ENCODE results near the gene UNC93B1. TPM values are rescaled to one million over a fixed set of nuclear protein-coding genes. Genes with fewer than 3 reads are reported as not detected.
"Not testable (repeated sequence)": the region's sequence is repeated elsewhere in the genome, so short reads cannot be mapped to it uniquely, and the experiment has no call there.

UNC93B1 gene
- total RNA-seq, 2 experiments from 2014 or later, result 21.3 to 22.0 TPM

GRCh38 chr11:67954251-67954650, 49.6 kb downstream of the UNC93B1 start:
- H3K36me3 ChIP-seq (ENCODE audit: insufficient read depth, low read length); H3K27ac Mint-ChIP-seq; ATAC-seq (ENCODE audit: poor library complexity); POLR2A ChIA-PET; H3K4me3 ChIP-seq (ENCODE audit: low read length); H3K27ac ChIP-seq (ENCODE audit: low read depth in 1 of 2, low read length in 2 of 2); H3K36me3 Mint-ChIP-seq (ENCODE audit: low read depth); H3K4me1 Mint-ChIP-seq (ENCODE audit: low read depth); CTCF ChIA-PET; H3K9me3 ChIP-seq (ENCODE audit: control insufficient read depth in 1 of 2, insufficient read depth in 1 of 2, low read length in 2 of 2); H3K9me3 Mint-ChIP-seq; DNase-seq; H3K27me3 ChIP-seq (ENCODE audit: control insufficient read depth in 1 of 2, insufficient read depth in 2 of 2, low read length in 2 of 2): not testable (repeated sequence)
- intact Hi-C loops (cut with DNase I, micrococcal nuclease), result loop anchor here (2.0 to 10.0 kb wide), 2 partner anchors 95 to 99 kb away; no protein-coding TSS in a partner anchor
- peak overlapping the region; percentile 66 for H3K4me3 Mint-ChIP-seq
- H3K27me3 Mint-ChIP-seq, result peaks cover 15% of the 10 kb centered on the region
- peaks cover 10% of the 10 kb centered on the region for H3K4me1 ChIP-seq (ENCODE audit: insufficient read depth, low read length)

DNA sequence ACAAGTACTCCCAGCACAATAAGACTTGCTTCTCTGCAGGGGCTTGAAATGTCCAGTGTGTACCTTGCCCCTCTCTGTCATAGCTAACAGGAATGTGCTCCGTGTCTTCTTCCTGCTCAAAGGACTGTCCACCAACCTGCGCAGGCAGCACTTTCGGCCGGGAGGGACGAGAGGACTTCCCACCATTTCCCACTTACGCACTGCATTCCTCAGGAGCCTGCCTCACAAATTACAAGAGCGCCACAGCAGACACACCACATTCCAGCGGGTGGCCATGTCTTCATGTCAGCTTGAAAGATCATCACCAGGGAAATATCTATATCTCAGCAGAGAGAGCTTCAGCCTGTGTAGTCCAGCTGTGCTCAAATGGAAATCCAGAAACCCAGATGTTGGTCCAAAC, 53.2 kb downstream of the UNC93B1 start:
- H3K36me3 ChIP-seq (ENCODE audit: insufficient read depth, low read length); H3K27me3 ChIP-seq (ENCODE audit: control insufficient read depth in 1 of 2, insufficient read depth in 2 of 2, low read length in 2 of 2); H3K4me1 Mint-ChIP-seq (ENCODE audit: low read depth); H3K4me3 Mint-ChIP-seq; H3K36me3 Mint-ChIP-seq (ENCODE audit: low read depth); ATAC-seq (ENCODE audit: poor library complexity); H3K27ac ChIP-seq (ENCODE audit: low read depth in 1 of 2, low read length in 2 of 2); H3K27me3 Mint-ChIP-seq; H3K9me3 ChIP-seq (ENCODE audit: control insufficient read depth in 1 of 2, insufficient read depth in 1 of 2, low read length in 2 of 2); H3K4me3 ChIP-seq (ENCODE audit: low read length); H3K27ac Mint-ChIP-seq; CTCF ChIA-PET; POLR2A ChIA-PET; H3K4me1 ChIP-seq (ENCODE audit: insufficient read depth, low read length); DNase-seq; H3K9me3 Mint-ChIP-seq: not testable (repeated sequence)
- intact Hi-C loops (cut with DNase I, micrococcal nuclease), result loop anchor here in 1 of 2 experiments (10.0 kb wide), 1 partner anchor 96 kb away; no protein-coding TSS in a partner anchor

DNA sequence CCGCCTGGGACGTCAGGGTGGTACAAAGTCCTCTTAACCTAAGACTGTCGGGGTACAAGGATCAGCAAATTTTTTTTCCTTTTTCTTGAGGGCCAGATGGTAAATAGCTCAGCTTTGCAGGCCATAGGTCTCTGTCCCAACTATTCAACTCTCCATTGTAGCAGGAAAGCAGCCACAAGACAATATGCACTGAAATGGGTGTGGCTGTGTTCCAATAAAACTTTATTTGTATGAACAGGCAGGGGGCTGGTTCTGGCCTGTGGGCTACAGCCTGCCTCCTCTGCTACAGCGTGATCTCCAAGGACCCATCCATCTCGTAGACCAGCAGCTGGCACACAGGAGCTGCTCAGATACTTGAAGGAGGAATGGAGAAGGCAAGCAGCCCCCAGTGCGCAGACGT, 56.1 kb downstream of the UNC93B1 start:
- H3K4me3 ChIP-seq (ENCODE audit: low read length); H3K4me3 Mint-ChIP-seq; ATAC-seq (ENCODE audit: poor library complexity); CTCF ChIA-PET; intact Hi-C loops (cut with DNase I, micrococcal nuclease); H3K36me3 Mint-ChIP-seq (ENCODE audit: low read depth); H3K4me1 Mint-ChIP-seq (ENCODE audit: low read depth); H3K27ac Mint-ChIP-seq; H3K4me1 ChIP-seq (ENCODE audit: insufficient read depth, low read length); H3K27ac ChIP-seq (ENCODE audit: low read depth in 1 of 2, low read length in 2 of 2); DNase-seq; H3K27me3 ChIP-seq (ENCODE audit: control insufficient read depth in 1 of 2, insufficient read depth in 2 of 2, low read length in 2 of 2); H3K27me3 Mint-ChIP-seq; H3K36me3 ChIP-seq (ENCODE audit: insufficient read depth, low read length); H3K9me3 Mint-ChIP-seq; POLR2A ChIA-PET; H3K9me3 ChIP-seq (ENCODE audit: control insufficient read depth in 1 of 2, insufficient read depth in 1 of 2, low read length in 2 of 2): not testable (repeated sequence)

GRCh38 chr11:67946403-67946802, 57.5 kb downstream of the UNC93B1 start:
- DNase-seq; H3K27ac ChIP-seq (ENCODE audit: low read depth in 1 of 2, low read length in 2 of 2); POLR2A ChIA-PET; intact Hi-C loops (cut with DNase I, micrococcal nuclease); H3K4me3 Mint-ChIP-seq; H3K36me3 Mint-ChIP-seq (ENCODE audit: low read depth); H3K27ac Mint-ChIP-seq; H3K9me3 Mint-ChIP-seq; H3K27me3 Mint-ChIP-seq; H3K4me3 ChIP-seq (ENCODE audit: low read length); H3K4me1 Mint-ChIP-seq (ENCODE audit: low read depth); ATAC-seq (ENCODE audit: poor library complexity); H3K4me1 ChIP-seq (ENCODE audit: insufficient read depth, low read length); H3K9me3 ChIP-seq (ENCODE audit: control insufficient read depth in 1 of 2, insufficient read depth in 1 of 2, low read length in 2 of 2); H3K27me3 ChIP-seq (ENCODE audit: control insufficient read depth in 1 of 2, insufficient read depth in 2 of 2, low read length in 2 of 2); H3K36me3 ChIP-seq (ENCODE audit: insufficient read depth, low read length): not testable (repeated sequence)
- CTCF ChIA-PET, result interaction anchor here (1.1 kb wide), 1 partner anchor 48 kb away, joined by 4 read pairs; no protein-coding TSS in a partner anchor

DNA sequence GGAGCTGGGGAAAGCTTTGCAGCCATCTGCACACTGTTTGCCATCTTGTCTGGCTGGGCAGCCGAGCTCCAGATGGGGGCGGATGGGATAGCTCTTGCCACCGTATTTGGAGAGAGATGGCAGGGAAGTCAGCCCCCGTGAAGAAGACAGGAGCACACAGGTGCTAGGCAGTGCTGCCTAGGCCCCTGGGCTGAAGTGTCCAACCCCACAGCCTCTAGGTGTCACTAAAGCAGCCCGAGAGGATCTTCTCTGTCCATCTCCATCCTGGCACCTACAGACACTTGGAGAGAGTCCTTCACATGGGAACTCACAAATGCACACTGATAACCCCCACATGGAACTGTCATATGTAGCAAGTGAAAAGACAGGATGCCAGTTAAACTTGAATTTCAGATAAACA, 60.5 kb downstream of the UNC93B1 start:
- H3K27me3 ChIP-seq (ENCODE audit: control insufficient read depth in 1 of 2, insufficient read depth in 2 of 2, low read length in 2 of 2); H3K36me3 ChIP-seq (ENCODE audit: insufficient read depth, low read length); DNase-seq; H3K9me3 ChIP-seq (ENCODE audit: control insufficient read depth in 1 of 2, insufficient read depth in 1 of 2, low read length in 2 of 2); H3K36me3 Mint-ChIP-seq (ENCODE audit: low read depth); H3K4me1 ChIP-seq (ENCODE audit: insufficient read depth, low read length); H3K4me3 ChIP-seq (ENCODE audit: low read length); intact Hi-C loops (cut with DNase I, micrococcal nuclease); POLR2A ChIA-PET; CTCF ChIA-PET; H3K27me3 Mint-ChIP-seq; H3K4me1 Mint-ChIP-seq (ENCODE audit: low read depth); ATAC-seq (ENCODE audit: poor library complexity); H3K27ac ChIP-seq (ENCODE audit: low read depth in 1 of 2, low read length in 2 of 2); H3K27ac Mint-ChIP-seq; H3K4me3 Mint-ChIP-seq; H3K9me3 Mint-ChIP-seq: not testable (repeated sequence)

Small RNA genes within 50 kb of the gene (microRNA-seq; reads per million reads assigned to microRNA genes)
- gene MIR4691 (ENCODE audit: borderline microRNAs expressed, borderline replicate concordance) (not detected), gene MIR6753 (ENCODE audit: borderline microRNAs expressed, borderline replicate concordance) (not detected), gene MIR7113 (ENCODE audit: borderline microRNAs expressed, borderline replicate concordance) (0.81 reads per million)

Other genes with a start within 250 kb of the UNC93B1 start
- under 1 TPM; 0.34 to 0.44 TPM for gene ALDH3B1, start 6.2 kb upstream of the UNC93B1 start, total RNA-seq
- 10 to 100 TPM; 70.5 to 72.5 TPM for gene NDUFS8, start 26.6 kb upstream of the UNC93B1 start, total RNA-seq
- gene TCIRG1, start 34.9 kb upstream of the UNC93B1 start, total RNA-seq, result 100 to 1,000 TPM; 202 to 207 TPM
- 10 to 100 TPM; 30.1 to 31.4 TPM for gene CHKA, start 117.3 kb upstream of the UNC93B1 start, total RNA-seq
- gene KMT5B, start 209.2 kb upstream of the UNC93B1 start, total RNA-seq, result 10 to 100 TPM; 22.5 to 23.3 TPM